GM20431 (cell line): ENCODE measurements around the gene CDKAL1.

Experiments used
- in situ Hi-C: fragments of 300-500 bp; cut with MseI, MboI; formaldehyde crosslinking; loops from one replicate; pipeline ENCODE4 v1.15.0; 2020; ENCODE audit warnings: low sequenced_read_pairs; ENCODE audit not compliant: unreplicated experiment

The CDKAL1 gene

DNA sequence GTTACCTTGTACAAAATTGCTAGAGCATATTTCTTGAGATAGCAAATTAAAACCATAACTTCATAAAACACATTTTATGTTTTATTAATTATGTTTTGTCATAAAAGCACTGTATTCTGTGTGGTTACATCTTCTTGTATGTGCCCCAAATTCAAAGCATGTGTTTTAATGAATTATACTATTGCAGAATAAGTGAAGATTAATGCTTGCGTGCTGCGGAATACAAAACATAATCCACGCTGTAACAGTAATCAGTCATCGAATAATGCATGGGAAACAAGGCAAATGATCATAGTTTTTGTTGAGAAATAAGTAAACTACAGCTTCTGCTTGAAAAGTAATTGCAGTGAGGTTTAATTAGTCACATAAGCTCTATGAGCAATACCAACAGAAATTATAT lies 600.1 kb downstream of the CDKAL1 start:
- in situ Hi-C loops = no loop called here

DNA sequence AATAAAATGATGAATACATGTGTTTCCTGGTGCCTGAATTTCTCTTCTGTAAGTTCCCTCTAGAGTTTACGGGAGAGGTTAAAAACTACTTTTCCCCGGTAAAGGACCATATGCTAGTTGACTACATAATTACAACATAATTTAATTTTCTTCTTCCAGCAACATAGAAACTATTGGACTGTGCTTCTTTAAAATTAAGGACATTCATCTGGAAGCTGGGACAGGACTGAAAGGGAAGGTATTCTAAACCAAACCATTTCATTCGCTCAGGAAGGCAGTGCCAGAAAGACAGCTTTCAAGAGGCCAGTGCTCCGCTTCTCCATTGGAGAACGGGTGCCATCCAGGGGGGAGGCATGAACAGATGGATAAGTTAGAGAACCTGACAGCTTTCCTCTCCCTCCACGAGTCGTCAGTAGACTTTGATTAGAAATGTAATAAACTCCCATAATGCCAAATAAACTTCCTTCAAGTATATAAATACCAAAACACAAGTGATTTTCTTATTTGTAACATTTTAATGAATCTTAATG lies 601.3 kb downstream of the CDKAL1 start:
- in situ Hi-C loops = no loop called here

DNA sequence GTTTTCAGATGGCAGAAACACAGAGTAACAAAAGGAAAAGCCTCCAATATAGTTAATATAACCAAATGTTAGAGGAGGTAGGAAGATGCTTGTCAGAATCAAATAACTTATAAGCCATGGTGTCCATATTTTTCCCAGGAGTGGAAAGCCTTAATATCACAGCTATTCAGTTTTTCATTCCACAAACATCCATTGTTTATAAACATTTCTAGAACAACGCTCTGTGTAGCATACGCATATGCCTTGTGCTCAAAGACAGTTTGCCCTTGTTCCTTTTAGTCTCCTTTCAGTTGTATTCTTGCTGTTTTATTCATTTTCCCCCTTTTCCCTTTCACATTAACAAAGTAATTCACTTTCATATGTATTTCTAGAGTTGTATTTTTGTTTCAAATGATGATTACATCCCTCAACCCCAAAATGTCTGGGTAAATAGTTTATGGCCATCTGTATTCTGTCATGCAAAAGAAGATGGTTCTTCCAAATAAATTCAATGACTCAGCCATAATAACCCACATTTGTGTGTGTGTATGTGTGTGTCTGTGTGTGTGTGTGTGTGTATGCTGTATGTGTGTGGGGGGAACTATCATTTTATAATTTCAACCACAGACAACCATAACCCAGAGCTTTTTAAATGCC lies 603.6 kb downstream of the CDKAL1 start:
- in situ Hi-C loops = no loop called here

DNA sequence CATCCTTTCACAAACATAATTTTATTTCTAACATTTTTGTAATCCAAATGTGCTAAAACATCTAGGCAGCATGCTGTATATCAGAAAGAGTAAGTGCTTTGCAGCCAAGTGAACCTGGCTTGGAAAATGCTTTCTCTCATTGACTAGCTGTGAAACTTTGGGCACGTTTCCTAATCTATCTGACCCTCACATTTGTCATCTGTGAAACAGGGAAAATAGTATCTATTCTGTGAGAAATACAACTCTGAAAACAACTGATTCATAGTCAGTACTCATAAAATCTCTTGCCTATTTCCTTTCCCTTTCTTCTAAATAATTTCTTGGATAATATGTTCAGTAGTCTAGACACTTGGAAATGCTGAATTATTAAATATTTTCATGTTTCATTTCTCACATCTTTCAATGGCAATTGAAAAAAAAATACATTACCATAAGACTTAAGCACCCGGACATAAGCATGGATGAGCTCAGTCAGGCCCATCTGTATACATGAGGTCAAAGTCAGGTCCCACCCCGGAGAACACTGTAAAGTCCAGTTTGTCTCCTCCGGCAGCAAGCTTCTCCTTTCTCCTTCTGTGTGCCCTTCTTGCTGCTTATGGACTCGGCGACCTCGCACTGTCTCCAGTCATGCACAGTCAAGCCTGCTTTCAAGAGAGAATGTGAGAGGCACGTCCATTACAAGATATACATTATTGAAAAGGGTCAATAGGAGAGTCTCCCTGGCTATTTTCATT lies 604.2 kb downstream of the CDKAL1 start:
- in situ Hi-C loops = no loop called here

DNA sequence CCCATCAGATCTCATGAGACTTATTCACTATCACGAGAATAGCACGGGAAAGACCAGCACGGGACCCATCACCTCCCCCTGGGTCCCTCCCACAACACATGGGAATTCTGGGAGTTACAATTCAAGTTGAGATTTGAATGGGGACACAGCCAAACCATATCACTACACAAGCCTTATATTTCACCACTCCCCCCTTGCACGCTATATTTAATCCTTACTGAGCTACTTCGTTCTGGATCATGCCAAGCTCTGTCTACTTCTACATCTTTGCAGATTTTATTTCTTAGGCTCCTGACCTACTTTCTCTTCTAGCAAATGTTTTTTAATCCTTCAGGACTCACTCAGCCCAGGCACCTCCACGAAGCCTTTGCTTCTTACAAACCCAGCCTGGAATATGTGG lies 606.7 kb downstream of the CDKAL1 start:
- in situ Hi-C loops = no loop called here

DNA sequence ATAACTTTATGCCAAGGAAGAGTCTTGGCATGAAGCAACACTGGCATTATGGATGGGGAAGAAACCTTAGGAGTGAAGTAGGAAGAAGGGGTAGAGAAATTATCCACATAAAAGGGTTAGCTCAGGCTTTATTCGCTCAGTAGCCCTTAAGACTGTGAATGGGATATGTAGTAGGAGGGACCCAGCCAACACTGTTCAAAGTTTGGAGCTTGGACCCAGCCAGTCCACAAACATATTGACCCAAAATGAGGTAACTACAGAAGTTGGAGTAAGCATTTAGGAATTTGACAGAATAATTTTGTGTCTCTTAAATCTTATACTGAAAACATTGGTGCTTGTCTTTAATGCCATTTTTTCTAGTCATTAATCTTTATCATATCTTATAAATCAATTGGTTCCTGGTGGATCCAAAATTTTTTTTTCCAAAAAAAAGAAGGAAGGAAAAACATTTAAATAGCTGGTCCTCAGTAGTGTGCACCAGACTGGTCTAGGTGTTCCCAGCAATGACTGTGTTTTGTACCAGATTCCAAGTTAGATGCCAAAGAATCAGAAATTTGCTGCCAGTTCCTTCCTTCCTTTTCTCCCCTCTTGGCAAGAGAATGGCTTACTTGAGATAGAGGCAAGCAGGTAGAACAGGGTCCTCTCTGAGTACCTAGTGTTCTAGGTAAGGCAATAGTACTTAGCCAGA lies 607.5 kb downstream of the CDKAL1 start:
- in situ Hi-C loops = no loop called here

DNA sequence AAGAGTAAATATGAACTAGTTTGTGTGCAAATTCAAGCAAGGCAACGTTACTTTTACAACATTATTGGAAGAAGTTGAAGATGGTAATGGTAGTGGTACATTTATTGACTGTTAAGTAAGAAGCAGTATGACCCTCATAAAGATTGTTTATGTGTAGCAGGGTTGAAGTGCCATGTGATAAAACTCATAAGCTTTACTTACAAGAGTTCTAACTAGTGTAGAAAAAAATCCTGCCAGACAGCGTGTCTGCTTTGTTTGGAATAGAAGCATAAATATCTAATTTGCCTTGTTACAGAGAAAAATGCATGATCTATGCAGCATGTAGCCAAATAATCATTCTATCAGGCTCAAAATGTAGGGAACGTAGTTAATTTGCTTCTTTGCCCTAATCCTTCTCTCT lies 608.5 kb downstream of the CDKAL1 start:
- in situ Hi-C loops = no loop called here

DNA sequence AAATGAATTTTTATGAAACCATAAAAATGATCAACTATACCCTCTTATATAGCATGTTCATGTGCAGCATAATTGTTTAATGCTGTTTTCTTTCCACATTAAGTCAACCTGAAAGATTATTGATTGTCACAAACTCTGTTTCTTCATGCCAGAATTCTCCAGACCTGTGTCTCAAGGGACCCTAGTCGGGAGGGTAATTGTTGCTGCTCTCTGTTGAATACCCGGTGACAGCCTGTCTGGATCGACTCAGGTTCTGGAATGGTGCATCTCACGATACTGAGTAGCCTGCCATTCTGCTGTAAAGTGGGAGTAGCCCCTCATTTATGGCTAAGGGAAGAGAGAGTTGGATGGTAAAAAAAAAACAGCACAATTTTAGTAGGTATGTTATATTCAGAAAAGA lies 609.4 kb downstream of the CDKAL1 start:
- in situ Hi-C loops = no loop called here

DNA sequence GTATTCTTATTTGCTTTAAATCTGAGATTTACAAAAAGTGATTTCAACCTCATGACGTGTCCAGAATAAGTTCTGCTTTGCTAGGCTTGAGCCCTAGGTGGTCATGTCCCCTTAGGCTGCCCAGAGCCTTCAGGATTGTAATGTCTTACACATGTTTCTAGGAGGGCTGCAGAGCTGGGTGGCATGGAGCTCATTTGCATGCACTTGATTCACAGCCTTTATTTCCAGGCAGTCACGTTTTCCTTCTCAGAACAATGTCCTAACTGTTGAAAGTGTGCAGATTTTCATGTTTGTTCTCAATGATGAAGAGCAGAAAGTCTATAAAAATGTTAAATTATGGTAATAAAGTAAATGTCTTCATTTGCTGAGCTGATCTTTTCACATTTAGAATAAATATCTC lies 610.7 kb downstream of the CDKAL1 start:
- in situ Hi-C loops = no loop called here

DNA sequence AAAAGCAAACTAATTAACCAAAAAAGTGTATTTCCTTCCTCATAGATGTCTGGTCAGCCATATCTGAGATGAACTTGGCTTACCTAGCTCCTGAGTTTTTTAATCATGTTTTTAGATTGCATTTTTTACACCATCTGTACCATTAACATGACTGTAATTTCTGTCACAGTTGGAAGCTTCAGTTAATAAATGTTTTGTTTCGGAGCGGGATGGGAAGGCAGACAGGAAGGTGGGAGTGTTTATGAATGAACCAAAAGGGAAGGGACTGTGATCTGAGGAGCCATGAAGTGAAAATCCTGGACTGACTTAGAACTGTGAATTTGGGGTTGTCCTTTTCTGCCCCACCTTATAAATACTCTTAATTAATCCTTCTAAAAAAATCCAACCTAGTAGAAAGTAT lies 613.7 kb downstream of the CDKAL1 start:
- in situ Hi-C loops = no loop called here

DNA sequence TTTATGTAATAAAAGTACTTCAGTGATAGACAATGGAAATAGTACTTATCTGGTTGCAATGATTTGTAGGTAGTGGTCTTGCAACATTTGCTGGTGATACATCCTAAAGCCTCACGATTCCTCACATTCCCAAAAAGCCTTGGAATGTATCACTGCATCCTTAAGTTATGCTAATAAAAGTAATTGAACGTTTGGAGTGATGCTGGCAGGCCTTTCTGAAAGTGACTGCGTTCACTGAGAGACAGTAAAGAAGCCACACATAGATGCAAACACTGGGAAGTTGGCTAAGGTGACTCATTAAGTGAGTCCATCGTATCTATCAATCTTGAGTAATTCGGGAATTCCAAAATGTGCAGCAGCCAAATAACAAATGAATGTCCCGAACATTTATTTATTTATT lies 615.2 kb downstream of the CDKAL1 start:
- in situ Hi-C loops = no loop called here

DNA sequence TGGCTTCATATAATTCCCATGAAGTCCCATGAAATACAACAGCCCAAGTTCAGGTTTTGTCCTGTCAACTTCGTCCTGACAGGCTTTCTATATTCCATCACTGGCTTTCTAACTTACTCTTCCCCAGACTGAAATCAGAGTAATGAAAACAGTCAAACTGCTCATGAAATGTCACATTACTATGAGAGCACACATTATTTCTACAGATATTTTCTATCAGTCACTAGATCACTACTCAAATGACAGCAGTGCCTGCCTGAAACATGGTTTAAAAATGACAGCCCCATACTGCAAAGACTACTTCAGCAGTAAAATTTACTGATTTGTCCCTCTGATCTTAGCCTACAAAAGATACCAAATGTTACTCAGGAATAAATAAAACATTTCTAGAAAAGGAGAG lies 616.4 kb downstream of the CDKAL1 start:
- in situ Hi-C loops = no loop called here

DNA sequence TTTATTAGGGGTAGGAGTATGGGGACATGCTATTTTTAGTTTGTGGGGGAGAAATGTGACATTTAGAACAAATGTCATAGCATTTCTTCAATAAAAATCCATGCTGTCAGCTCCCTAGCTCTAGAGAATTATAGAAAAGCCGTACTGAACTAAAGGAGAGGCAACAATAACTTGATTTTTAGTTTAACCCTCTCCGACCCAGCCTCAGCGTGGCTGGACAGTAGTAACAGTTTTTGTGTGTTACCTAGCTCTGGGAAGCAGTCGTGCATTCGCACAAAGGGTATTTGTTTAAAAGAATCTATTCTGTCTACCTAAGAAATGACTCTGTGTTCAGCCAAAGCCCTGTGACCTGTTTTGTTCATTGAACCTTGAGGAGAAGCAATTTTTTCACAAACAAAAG lies 616.9 kb downstream of the CDKAL1 start:
- in situ Hi-C loops = no loop called here

DNA sequence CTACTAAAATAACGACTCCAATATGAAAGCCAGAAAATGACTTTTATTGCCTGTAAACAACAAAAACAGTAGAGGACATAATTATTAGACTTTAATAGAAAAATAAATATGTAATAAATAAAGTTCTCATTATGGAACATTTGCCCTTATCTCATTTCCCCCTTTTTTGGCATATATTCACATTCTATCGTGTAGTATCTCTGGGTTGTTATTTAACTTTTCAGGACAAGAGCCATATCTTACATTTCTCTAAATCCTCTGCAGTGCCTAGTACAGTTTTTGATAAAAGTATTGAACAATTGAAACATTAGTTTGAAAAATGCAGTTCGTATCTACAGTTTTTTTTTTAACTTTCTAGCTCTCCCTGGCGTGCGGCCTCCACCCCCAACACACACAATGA lies 617.3 kb downstream of the CDKAL1 start:
- in situ Hi-C loops = no loop called here

DNA sequence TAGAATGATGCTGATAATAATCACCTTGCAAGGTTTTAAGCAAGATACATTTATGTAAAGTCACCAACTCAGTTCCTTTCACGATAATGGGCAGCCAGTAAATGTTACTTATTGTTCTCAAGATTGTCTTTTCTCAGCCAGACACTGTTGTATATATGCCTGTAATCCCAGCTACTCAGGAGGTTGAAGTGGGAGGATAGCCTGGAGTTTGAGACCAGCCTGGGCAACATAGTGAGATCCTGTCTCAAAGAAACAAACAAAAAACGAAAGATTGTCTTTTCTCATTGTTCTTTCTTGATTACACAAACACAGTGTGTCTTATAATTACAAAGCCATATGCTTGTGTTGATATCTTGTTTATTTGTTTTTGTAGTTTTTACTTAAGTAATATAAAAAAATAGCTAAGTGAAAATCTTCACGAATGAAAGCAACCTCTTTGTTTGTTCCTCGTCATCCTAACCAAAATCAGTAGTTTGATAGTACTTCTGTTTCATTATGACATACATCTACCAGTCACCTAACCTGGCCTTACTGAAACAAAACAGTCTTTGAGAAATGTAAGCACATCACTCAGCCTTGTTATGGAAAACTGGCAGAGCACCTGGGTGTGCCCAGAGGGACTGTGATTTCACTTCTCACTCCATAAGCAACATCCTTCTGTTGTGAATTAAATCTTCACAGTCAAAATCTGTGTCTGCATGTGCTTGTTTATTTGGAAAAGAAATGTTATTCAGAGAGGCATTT lies 623.1 kb downstream of the CDKAL1 start:
- in situ Hi-C loops = no loop called here

DNA sequence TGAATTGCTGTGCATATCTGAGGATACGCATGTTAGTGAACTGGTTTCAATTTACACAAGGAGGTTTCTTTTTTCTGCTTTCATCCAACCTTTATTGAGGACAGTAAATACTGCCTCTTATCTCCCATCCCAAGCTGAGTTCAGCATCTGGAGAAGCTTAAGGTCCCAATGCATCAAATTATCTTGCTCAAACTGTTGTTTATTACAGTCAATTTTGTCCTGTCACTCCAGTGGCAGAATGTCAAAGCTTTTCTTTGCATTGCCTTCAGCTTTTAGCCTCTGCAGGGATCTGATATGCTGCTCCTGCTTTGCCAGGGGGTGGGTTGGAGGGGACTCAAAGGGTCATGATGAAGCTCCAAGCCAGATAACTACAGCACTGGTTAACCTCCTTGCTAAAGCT lies 623.9 kb downstream of the CDKAL1 start:
- in situ Hi-C loops = no loop called here

DNA sequence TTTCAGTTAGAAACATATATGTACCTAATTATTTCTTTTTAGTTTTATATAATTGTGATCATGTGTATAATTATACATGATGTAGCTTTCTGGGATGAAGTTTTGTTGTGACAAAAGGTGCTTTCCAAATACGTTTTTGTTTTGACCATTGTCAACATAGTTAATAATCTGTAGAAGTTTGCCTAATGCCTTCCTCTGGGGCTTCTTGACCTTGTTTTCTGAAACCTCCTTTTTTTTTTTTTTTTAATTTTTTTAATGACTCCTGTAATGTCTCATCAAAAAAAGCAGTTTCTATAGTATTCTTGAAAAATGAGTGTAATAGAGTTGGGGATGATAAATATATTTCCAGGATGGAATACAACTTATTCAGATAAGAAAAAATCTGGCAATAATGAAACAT lies 624.6 kb downstream of the CDKAL1 start:
- in situ Hi-C loops = no loop called here

DNA sequence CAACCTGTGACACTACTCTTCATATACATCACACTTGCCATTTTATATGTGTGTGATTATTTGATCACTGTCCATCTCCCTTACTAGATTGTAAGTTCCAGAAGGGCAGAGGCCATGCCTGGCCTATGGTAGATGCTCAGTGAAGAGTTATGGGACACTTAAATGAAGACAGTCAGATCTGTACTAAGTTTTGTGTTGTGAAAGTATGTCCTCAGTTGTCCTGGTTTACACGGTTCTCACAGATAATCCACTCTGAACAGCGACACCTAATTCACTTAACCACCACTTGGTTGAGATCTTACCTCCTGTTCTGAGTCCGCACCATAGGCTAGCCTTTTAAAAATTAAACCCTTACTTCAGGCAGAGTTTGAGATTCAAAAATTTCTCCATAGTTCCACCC lies 625.2 kb downstream of the CDKAL1 start:
- in situ Hi-C loops = no loop called here

DNA sequence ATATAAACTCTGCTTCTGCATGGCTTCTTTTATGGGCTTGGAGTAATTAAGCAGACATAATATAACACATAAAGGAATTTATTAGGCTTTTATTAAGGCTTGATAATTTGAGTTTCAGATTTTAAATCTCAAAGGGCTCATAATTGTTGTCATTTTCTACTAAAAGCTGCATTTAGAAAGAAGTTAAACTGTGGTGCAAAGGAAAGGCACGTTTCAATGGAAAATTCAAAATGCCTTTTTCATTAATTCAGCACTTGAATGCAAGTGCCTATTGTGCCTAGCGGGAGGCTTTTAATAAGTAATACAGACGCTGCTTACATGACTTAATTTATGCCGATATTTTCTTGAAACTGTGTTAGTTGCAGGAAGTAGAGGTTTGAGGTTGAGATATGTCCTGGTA lies 627.5 kb downstream of the CDKAL1 start:
- in situ Hi-C loops = no loop called here

DNA sequence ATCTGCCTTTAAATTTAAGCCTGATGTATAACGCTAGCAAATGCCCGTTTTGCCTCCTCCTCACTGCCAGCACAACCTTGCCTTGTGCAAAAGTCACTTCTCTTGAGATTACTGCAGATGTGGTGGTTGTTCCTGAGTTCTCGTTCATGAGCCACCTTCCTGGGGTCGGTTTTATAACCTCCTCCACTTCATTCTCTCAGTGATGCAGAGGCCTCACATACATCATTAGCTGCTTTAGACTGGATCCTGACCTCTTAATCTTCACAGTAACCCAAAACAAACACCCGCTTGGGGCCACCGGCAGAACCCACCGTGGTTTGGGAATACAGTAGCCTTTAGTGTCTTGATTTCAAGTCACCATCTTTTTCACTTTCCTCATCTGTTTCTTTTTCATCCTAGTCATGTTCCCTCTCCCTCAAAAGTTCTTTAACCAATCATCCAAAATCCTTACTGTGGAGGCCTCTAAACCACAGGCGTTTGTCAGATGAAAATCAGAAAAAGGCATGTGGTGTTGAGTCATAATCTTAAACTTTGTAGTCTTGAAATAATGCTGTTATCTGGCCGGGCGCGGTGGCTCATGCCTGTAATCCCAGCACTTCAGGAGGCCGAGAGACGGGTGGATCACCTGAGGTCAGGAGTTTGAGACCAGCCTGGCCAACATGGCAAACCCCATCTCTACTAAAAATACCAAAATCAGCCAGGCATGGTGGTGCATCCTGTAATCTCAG lies 629.0 kb downstream of the CDKAL1 start:
- in situ Hi-C loops = no loop called here
